PC-3 (cell line): ENCODE results near the gene ZNF234. TPM values are rescaled to one million over a fixed set of nuclear protein-coding genes. Genes with fewer than 3 reads are reported as not detected.

ENCODE experiments used
- ATAC-seq: fragments of 200-7000 bp; cut with Tn5 transposase; 2 replicates; pipeline ENCODE4 v1.9.1; 2020; ENCODE audit warnings: mild to moderate bottlenecking, moderate library complexity
- BruUV-seq: library from RNA; stranded (reverse); fragments of 400-500 nt; replicated peaks from 2 replicates; lab custom pipeline; 2021; lab: Mats Ljungman, UMichigan
- CTCF ChIA-PET: fragments of 300-600 bp; sonication (Branson Sonifier 250); formaldehyde crosslinking; loops from one replicate; lab custom pipeline; 2022; ENCODE audit warnings: antibody characterized with exemption; lab: Charles Lee
- POLR2A ChIA-PET: fragments of 300-600 bp; sonication (Branson Sonifier 250); formaldehyde crosslinking; loops from one replicate; lab custom pipeline; 2022; ENCODE audit warnings: antibody characterized with exemption; ENCODE audit not compliant: unreplicated experiment; lab: Charles Lee
- DNase-seq: peaks from one replicate; pipeline ENCODE4 v3.0.0-alpha.2; 2015
- H2AFZ ChIP-seq: fragments of 300-600 bp; sonication (generic); 2 replicates; pipeline ENCODE4 v1.6.0; 2016; ENCODE audit warnings: antibody characterized with exemption, low read length
- H3F3A ChIP-seq: fragments of 300-600 bp; sonication (generic); one replicate; pipeline ENCODE4 v1.6.0; 2017; ENCODE audit warnings: antibody characterized with exemption, low read length, control low read depth, mild to moderate bottlenecking; ENCODE audit not compliant: unreplicated experiment
- H3K27ac ChIP-seq: fragments of 300-600 bp; sonication (generic); 2 replicates; pipeline ENCODE4 v1.5.1; 2016; ENCODE audit warnings: mild to moderate bottlenecking, low read length
- H3K27me3 ChIP-seq: fragments of 300-600 bp; sonication (generic); 2 replicates; pipeline ENCODE4 v1.6.1; 2016; ENCODE audit warnings: low read length, mixed read lengths
- H3K36me3 ChIP-seq: fragments of 300-600 bp; sonication (generic); 2 replicates; pipeline ENCODE4 v1.6.1; 2016; ENCODE audit warnings: low read depth, mixed run types, low read length, mixed read lengths
- H3K4me1 ChIP-seq: fragments of 300-600 bp; sonication (generic); 2 replicates; pipeline ENCODE4 v1.5.1; 2016; ENCODE audit warnings: low read length; ENCODE audit not compliant: insufficient read depth
- H3K4me2 ChIP-seq: fragments of 300-600 bp; sonication (generic); 2 replicates; pipeline ENCODE4 v1.6.0; 2016; ENCODE audit warnings: low read length
- H3K4me3 ChIP-seq: fragments of 300-600 bp; sonication (generic); 2 replicates; pipeline ENCODE4 v1.5.1; 2016; ENCODE audit warnings: mild to moderate bottlenecking, low read length, mixed read lengths
- H3K79me2 ChIP-seq: fragments of 300-600 bp; sonication (generic); 2 replicates; pipeline ENCODE4 v1.6.1; 2017; ENCODE audit warnings: low read length, mixed read lengths
- H3K9ac ChIP-seq: fragments of 300-600 bp; sonication (generic); 2 replicates; pipeline ENCODE4 v1.6.0; 2016; ENCODE audit warnings: mild to moderate bottlenecking, low read length
- H3K9me2 ChIP-seq: fragments of 300-600 bp; sonication (generic); replicated peaks from 2 replicates; pipeline ENCODE4 v1.6.1; 2016; ENCODE audit warnings: mixed run types, low read length, mixed read lengths
- H3K9me3 ChIP-seq: fragments of 300-600 bp; sonication (generic); 2 replicates; pipeline ENCODE4 v1.6.1; 2016; ENCODE audit warnings: low read length, mixed read lengths
- H4K20me1 ChIP-seq: fragments of 300-600 bp; sonication (generic); 2 replicates; pipeline ENCODE4 v1.6.1; 2016; ENCODE audit warnings: low read length, mixed read lengths
- EZH2 ChIP-seq: fragments of 300-600 bp; sonication (generic); IDR thresholded peaks from one replicate; pipeline ENCODE4 v1.6.1; 2017; ENCODE audit warnings: antibody characterized with exemption, mild to moderate bottlenecking, low read length; ENCODE audit not compliant: unreplicated experiment
- EZH2phosphoT487 ChIP-seq: fragments of 300-600 bp; sonication (generic); IDR thresholded peaks from 2 replicates; pipeline ENCODE4 v1.6.1; 2018; ENCODE audit warnings: mild to moderate bottlenecking, antibody characterized with exemption, low read length, borderline replicate concordance
- intact Hi-C: fragments of 100-400 bp; cut with micrococcal nuclease; formaldehyde crosslinking; loops from 2 replicates; pipeline ENCODE4 v1.9.0; 2023
- total RNA-seq: library from RNA; depleted of rRNA; stranded (reverse); fragments of >200 nt; gene quantifications from 2 replicates; pipeline ENCODE4 v1.2.3, GENCODE V29; 2014
- TF ChIP-seq, protein P1 (sequence below): fragments of 300-600 bp; sonication (generic); conservative IDR thresholded peaks from 2 replicates; pipeline ENCODE4 v1.5.1; 2017; ENCODE audit warnings: antibody characterized with exemption, low read depth, mild to moderate bottlenecking, low read length

ZNF234 gene
- total RNA-seq, 1 experiment from 2014 or later = 1.6 TPM

DNA sequence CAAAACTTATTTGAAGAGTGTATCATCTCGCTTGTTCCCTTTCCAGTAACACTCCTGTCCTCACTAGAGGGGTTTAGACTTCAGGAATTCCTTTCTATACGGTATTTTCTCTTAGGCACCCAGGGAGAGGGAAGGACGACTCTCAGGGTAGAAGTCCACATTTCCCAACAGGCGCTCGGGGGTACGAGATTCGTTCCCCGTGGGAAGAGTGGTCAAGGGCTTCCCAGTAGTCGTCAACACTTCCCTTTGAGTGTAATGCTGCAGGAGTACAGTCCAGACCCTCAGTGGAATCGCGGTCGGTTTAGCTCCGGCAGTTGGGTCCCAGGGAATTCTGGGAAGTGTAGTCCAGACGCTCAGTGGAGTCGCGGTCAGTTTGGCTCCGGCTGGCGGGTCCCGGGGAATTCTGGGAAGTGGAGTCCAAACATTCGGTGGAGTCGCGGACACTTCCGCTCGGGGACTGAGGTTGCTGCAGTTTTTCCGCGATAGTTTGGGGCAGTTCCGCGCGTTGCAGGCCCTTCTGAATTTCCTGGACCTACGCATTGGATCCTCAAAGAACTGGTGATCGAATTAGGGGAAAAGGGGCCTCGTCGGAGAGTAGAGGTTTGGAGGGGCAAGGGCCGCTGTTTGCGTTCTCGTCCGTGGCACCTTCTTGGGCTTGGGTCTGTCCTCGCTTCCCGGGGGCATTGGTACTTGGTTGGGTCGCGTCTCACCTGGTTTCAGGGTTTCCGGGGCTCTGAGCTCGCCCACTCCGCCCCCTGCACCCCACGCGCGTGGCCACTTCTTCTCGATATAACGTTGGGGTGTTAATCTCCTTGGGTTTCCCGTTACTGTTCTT is 47.2 kb upstream of the ZNF234 start, which contains the start of gene ZNF224:
TSS of gene ZNF224 (plus strand) at position 431 of the 835 bp plus-strand sequence. CDS start 3,513 bp downstream, outside the sequence.
- DNase-seq = peak; percentile 85
- peak within 1 kb of the TSS; percentile 83 for H3K9ac ChIP-seq
- H3K4me3 ChIP-seq = peak within 1 kb of the TSS; percentile 97
- H3K27ac ChIP-seq = no peak within 1 kb of the TSS
- no peaks in the 10 kb centered on the region for H3K9me2 ChIP-seq
- peak within 1 kb of the TSS; percentile 95 for H2AFZ ChIP-seq
- peaks cover 21% of the 10 kb centered on the region for H3K79me2 ChIP-seq
- H3K9me3 ChIP-seq = no peaks in the 10 kb centered on the region
- TSS peak; percentile 76 for BruUV-seq
- ChIA-PET POLR2A (no interaction called here), CTCF (no interaction called here)
- peak within 1 kb of the TSS; percentile 86 for H3K4me2 ChIP-seq
- H3K36me3 ChIP-seq = no peaks in the 10 kb centered on the region; the same call in 1 of the 2 replicates
- H3K4me1 ChIP-seq = no peaks in the 10 kb centered on the region
- peak; percentile 97 for ATAC-seq
- TF ChIP-seq EZH2 (no peak), EZH2phosphoT487 (no peak)
- TF ChIP-seq, protein P1, sequence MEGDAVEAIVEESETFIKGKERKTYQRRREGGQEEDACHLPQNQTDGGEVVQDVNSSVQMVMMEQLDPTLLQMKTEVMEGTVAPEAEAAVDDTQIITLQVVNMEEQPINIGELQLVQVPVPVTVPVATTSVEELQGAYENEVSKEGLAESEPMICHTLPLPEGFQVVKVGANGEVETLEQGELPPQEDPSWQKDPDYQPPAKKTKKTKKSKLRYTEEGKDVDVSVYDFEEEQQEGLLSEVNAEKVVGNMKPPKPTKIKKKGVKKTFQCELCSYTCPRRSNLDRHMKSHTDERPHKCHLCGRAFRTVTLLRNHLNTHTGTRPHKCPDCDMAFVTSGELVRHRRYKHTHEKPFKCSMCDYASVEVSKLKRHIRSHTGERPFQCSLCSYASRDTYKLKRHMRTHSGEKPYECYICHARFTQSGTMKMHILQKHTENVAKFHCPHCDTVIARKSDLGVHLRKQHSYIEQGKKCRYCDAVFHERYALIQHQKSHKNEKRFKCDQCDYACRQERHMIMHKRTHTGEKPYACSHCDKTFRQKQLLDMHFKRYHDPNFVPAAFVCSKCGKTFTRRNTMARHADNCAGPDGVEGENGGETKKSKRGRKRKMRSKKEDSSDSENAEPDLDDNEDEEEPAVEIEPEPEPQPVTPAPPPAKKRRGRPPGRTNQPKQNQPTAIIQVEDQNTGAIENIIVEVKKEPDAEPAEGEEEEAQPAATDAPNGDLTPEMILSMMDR = no peak
- H3K27me3 ChIP-seq = no peaks in the 10 kb centered on the region
- no peaks in the 10 kb centered on the region for H4K20me1 ChIP-seq
- intact Hi-C loops = loop anchor here (1.0 to 10.0 kb wide), 5 partner anchors 19 to 139 kb away; partner anchors contain the start of genes ZNF155, ZNF221, ZNF225 and ZNF226
- H3F3A ChIP-seq = no peaks in the 10 kb centered on the region

DNA sequence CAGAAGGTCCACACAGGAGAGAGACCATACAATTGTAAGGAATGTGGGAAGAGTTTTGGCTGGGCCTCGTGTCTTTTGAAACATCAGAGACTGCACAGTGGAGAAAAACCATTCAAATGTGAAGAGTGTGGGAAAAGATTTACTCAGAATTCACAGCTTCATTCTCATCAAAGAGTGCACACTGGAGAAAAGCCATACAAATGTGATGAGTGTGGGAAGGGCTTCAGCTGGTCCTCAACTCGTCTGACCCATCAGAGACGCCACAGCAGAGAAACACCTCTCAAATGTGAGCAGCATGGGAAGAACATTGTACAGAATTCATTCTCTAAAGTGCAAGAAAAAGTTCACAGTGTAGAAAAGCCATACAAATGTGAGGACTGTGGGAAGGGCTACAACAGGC is 33.6 kb upstream of the ZNF234 start:
- Histone ChIP-seq H3K36me3 (peaks cover 29% of the 10 kb centered on the region), H2AFZ (no peak overlapping the region), H3K4me3 (no peak overlapping the region), H3K27me3 (no peaks in the 10 kb centered on the region), H3K9me2 (no peaks in the 10 kb centered on the region), H3K9ac (no peak overlapping the region), H3K4me1 (peaks cover 4% of the 10 kb centered on the region; the same call in 1 of the 2 replicates), H3K9me3 (no peaks in the 10 kb centered on the region), H3K79me2 (no peaks in the 10 kb centered on the region), H3F3A (no peaks in the 10 kb centered on the region), H3K4me2 (no peak overlapping the region), H3K27ac (no peak overlapping the region), H4K20me1 (no peaks in the 10 kb centered on the region)
- POLR2A ChIA-PET = no interaction called here
- DNase-seq = no peak
- ATAC-seq = no peak
- CTCF ChIA-PET = no interaction called here
- TSS peak; percentile 20 for BruUV-seq
- intact Hi-C loops = no loop called here
- TF ChIP-seq EZH2phosphoT487 = no peak
- TF ChIP-seq EZH2 = no peak
- TF ChIP-seq, protein P1 = no peak

GRCh38 chr19:44109458-44109857 is 31.9 kb upstream of the ZNF234 start:
- H3K4me3 ChIP-seq = no peak overlapping the region
- H3F3A ChIP-seq = no peaks in the 10 kb centered on the region
- H3K9me2 ChIP-seq = no peaks in the 10 kb centered on the region
- no peak overlapping the region for H3K9ac ChIP-seq
- H3K4me1 ChIP-seq = peaks cover 9% of the 10 kb centered on the region
- ChIA-PET CTCF (no interaction called here), POLR2A (no interaction called here)
- intact Hi-C loops = no loop called here
- H4K20me1 ChIP-seq = no peaks in the 10 kb centered on the region
- no peak overlapping the region for H3K27ac ChIP-seq
- TF ChIP-seq EZH2phosphoT487 (no peak), EZH2 (no peak)
- TF ChIP-seq, protein P1 = no peak
- DNase-seq (no peak), ATAC-seq (no peak)
- no peaks in the 10 kb centered on the region for H3K27me3 ChIP-seq
- H3K36me3 ChIP-seq = peaks cover 18% of the 10 kb centered on the region
- no peak overlapping the region for H2AFZ ChIP-seq
- no peaks in the 10 kb centered on the region for H3K9me3 ChIP-seq
- H3K4me2 ChIP-seq = no peak overlapping the region
- BruUV-seq = no TSS peak
- no peaks in the 10 kb centered on the region for H3K79me2 ChIP-seq
